ENCODE results near the gene DUSP3. TPM values are rescaled to one million over a fixed set of nuclear protein-coding genes. Genes with fewer than 3 reads are reported as not detected.
A peak's percentile ranks its signal among the peaks of the same experiment; 100 is the strongest.

The DUSP3 gene
- total and polyA plus RNA-seq, 2 of the 13 experiments (the other 11 are each of a cell fraction or from before 2014, with no cell fraction given) = 60.0 to 71.5 TPM

DNA sequence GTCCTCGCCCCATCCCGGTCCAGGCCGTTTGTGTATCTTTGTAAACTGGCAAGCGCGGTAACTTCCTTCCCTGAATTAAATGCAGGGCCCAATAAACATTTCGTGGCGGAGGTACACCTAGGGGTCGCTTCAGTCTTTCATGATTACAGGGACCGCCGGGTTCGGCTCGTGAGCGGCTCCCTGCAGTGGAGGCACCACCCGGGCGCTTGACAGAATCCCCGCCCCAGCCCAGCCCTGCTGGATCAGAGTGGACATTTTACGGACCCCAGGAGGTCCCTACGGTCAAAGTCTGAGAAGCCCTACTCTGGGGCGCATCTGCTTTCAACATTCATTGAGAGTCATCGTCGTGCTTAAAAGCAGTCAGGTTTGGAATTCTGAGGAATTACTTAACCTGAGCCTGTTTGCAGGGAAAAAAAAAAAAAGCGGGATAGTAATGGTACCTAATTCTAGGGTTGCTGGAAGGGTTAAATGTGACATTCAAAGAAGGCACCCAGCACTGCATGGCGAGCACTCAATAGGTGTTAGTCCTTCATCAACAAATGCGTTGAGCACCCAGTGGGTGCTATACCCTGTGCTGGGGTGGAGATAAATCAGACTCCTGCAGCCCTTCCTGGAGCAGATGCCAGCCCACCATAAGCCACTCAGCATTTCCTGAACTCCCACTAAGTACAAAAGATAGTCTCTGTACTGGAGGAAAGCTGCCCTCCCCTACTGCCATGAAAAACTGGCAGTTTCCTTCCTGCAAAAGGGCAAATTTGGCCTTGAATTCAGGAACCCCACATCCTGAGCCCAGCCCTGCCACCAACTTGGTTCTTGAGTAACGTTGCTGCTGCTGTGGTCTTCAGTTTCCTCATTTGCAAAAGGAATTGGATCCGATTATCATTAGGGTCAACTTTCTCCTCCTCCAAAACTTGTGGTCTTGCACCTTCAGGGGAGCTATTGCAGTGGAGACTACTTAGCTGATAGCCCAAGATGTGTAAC lies 658 bp upstream of the DUSP3 start:
- DNase-seq (ENCODE audit: low spot score) = peak; percentile 58
- H3K4me3 ChIP-seq (replicated peaks in 1 of 3; ENCODE audit: insufficient read depth in 1 of 3, low read depth in 2 of 3, low read length in 3 of 3) = peak overlapping the region; percentile 75 to 93 (median 91)
- H2AFZ ChIP-seq (ENCODE audit: low read length) = no peak overlapping the region
- peak overlapping the region; percentile 95 for H3K27ac ChIP-seq (ENCODE audit: extremely low read length, insufficient read depth, low read length)
- peaks cover 68% of the 10 kb centered on the region for H3K4me1 ChIP-seq (ENCODE audit: insufficient read depth, low read length)
- H3K4me2 ChIP-seq (ENCODE audit: low read depth, low read length) = peak overlapping the region; percentile 97
- intact Hi-C loops (cut with micrococcal nuclease; ENCODE audit: unreplicated experiment) (no loop called here), in situ Hi-C loops (cut with HindIII; ENCODE audit: extremely low pct_ligation_motif_present, low pct_unique_long_range_greater_than_20kb) (no loop called here)
- H3K9me3 ChIP-seq (ENCODE audit: low read length) = no peaks in the 10 kb centered on the region
- POLR2A ChIA-PET = interaction anchor here (0.8 to 1.6 kb wide), 10 partner anchors 10 to 412 kb away, joined by 3 to 7 read pairs (median 3); partner anchors contain the start of gene MPP3
- TSS peak; percentile 87 for BruUV-seq (replicated peaks)
- WGBS (ENCODE audit: low lambda C conversion rate) = 6% methylated on average over 21 of the region's 26 CpGs
- H3K79me2 ChIP-seq (ENCODE audit: insufficient read depth, low read length) = peaks cover 23% of the 10 kb centered on the region
- peaks cover 4 to 19% of the 10 kb centered on the region in 2 experiments for H3K36me3 ChIP-seq (replicated peaks in 1 of 2; ENCODE audit: control insufficient read depth in 1 of 2, insufficient read depth in 2 of 2, low read length in 2 of 2)
- no peak for FAIRE-seq
- peak; percentile 34 for ATAC-seq
- H3K27me3 ChIP-seq (ENCODE audit: control insufficient read depth in 1 of 2, insufficient read depth in 2 of 2, low read length in 2 of 2) = peaks cover 0 to 44% of the 10 kb centered on the region in 2 experiments; a peak in 3 of 5 replicates
- H4K20me1 ChIP-seq (ENCODE audit: insufficient read depth, low read length) = no peaks in the 10 kb centered on the region
- CTCF ChIA-PET (ENCODE audit: low intra/inter-chr PET ratio, low total read pairs) = interaction anchor here (0.9 kb wide), 1 partner anchor 67 kb away, joined by 3 read pairs; no protein-coding TSS in a partner anchor
- H3K9ac ChIP-seq (ENCODE audit: insufficient read depth, low read depth, low read length) = peak overlapping the region; percentile 100
- peak; percentile 17; the same call in 1 of the 2 replicates for TF ChIP-seq ZNF570 (CRISPR knock-in tag; IDR thresholded peaks at IDR 0.05; ENCODE audit: borderline replicate concordance)
- TF ChIP-seq ZSCAN31 (CRISPR knock-in tag; IDR thresholded peaks at IDR 0.05; ENCODE audit: low read depth) = peak; percentile 60
- peak; percentile 81 for TF ChIP-seq ZNF652 (CRISPR knock-in tag; IDR thresholded peaks at IDR 0.05; ENCODE audit: borderline replicate concordance, low read depth)
- no peak for TF ChIP-seq NCOA2 (CRISPR knock-in tag; IDR thresholded peaks at IDR 0.05)
- no peak for TF ChIP-seq ZNF121 (CRISPR knock-in tag; IDR thresholded peaks at IDR 0.05)
- TF ChIP-seq, protein P1, sequence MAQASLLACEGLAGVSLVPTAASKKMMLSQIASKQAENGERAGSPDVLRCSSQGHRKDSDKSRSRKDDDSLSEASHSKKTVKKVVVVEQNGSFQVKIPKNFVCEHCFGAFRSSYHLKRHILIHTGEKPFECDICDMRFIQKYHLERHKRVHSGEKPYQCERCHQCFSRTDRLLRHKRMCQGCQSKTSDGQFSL (CRISPR knock-in tag; IDR thresholded peaks at IDR 0.05) = peak; percentile 9; the same call in 1 of the 2 replicates
- peak; percentile 24 for TF ChIP-seq ZNF777 (CRISPR knock-in tag; IDR thresholded peaks at IDR 0.05)
- 0 out of 2 replicates have a peak, but pooled peaks have one; percentile 3 for TF ChIP-seq IRX3 (CRISPR knock-in tag; IDR thresholded peaks at IDR 0.05; ENCODE audit: borderline replicate concordance, low read depth)
- TF ChIP-seq ZNF230 (CRISPR knock-in tag; IDR thresholded peaks at IDR 0.05) = peak; percentile 16; the same call in 1 of the 2 replicates
- peak; percentile 48; the same call in 1 of the 2 replicates for TF ChIP-seq NCOA1 (CRISPR knock-in tag; IDR thresholded peaks at IDR 0.05)
- peak; percentile 31; the same call in 1 of the 2 replicates for TF ChIP-seq STAG1 (CRISPR knock-in tag; IDR thresholded peaks at IDR 0.05)
- TF ChIP-seq SMYD3 (CRISPR knock-in tag; IDR thresholded peaks at IDR 0.05) = peak; percentile 17; the same call in 1 of the 2 replicates
- TF ChIP-seq MED13 (CRISPR knock-in tag; IDR thresholded peaks at IDR 0.05) = peak; percentile 39; the same call in 1 of the 2 replicates
- 0 out of 2 replicates have a peak, but pooled peaks have one; percentile 5 for TF ChIP-seq ZNF709 (CRISPR knock-in tag; IDR thresholded peaks at IDR 0.05)
- no peak for TF ChIP-seq TCF12 (IDR thresholded peaks at IDR 0.05)
- TF ChIP-seq TCF12 (CRISPR knock-in tag; IDR thresholded peaks at IDR 0.05) = no peak
- TF ChIP-seq, protein P2, sequence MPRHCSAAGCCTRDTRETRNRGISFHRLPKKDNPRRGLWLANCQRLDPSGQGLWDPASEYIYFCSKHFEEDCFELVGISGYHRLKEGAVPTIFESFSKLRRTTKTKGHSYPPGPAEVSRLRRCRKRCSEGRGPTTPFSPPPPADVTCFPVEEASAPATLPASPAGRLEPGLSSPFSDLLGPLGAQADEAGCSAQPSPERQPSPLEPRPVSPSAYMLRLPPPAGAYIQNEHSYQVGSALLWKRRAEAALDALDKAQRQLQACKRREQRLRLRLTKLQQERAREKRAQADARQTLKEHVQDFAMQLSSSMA (CRISPR knock-in tag; IDR thresholded peaks at IDR 0.05) = 0 out of 2 replicates have a peak, but pooled peaks have one; percentile 45
- 0 out of 2 replicates have a peak, but pooled peaks have one; percentile 2 for TF ChIP-seq ZNF746 (CRISPR knock-in tag; IDR thresholded peaks at IDR 0.05)
- TF ChIP-seq, protein P3, sequence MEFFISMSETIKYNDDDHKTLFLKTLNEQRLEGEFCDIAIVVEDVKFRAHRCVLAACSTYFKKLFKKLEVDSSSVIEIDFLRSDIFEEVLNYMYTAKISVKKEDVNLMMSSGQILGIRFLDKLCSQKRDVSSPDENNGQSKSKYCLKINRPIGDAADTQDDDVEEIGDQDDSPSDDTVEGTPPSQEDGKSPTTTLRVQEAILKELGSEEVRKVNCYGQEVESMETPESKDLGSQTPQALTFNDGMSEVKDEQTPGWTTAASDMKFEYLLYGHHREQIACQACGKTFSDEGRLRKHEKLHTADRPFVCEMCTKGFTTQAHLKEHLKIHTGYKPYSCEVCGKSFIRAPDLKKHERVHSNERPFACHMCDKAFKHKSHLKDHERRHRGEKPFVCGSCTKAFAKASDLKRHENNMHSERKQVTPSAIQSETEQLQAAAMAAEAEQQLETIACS (CRISPR knock-in tag; IDR thresholded peaks at IDR 0.05) = 0 out of 2 replicates have a peak, but pooled peaks have one; percentile 46
- TF ChIP-seq, protein P4, sequence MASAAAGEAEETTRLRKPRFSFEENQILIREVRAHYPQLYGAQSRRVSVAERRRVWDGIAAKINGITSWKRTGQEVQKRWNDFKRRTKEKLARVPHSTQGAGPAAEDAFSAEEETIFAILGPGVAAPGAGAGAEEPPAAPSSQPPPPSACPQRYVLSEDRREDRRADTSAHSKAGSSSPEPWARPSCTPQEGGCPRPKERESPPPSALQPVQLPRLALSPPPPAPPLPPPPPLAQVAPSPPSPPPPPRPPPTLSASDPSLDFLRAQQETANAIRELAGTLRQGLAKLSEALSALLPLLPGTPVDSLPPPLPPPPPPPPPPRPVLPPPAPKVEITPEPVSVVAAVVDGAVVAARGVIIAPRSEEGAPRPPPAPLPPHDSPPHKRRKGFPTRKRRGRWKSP (CRISPR knock-in tag; IDR thresholded peaks at IDR 0.05) = 0 out of 2 replicates have a peak, but pooled peaks have one; percentile 37
